HUES64 (cell line): Measurements from ENCODE around the gene FARSB.

Source experiments
- H3K27ac ChIP-seq: 2 replicates; pipeline ENCODE4 v1.7.0; 2013; ENCODE audit warnings: low read depth, low read length, inconsistent platforms
- H3K27me3 ChIP-seq: 2 replicates; pipeline ENCODE4 v1.6.1; 2013; ENCODE audit warnings: mild to moderate bottlenecking, low read length; ENCODE audit not compliant: insufficient read depth
- H3K36me3 ChIP-seq: 2 replicates; pipeline ENCODE4 v1.6.1; 2013; ENCODE audit warnings: mild to moderate bottlenecking, low read length; ENCODE audit not compliant: insufficient read depth
- H3K4me1 ChIP-seq: 2 replicates; pipeline ENCODE4 v1.6.1; 2013; ENCODE audit warnings: mild to moderate bottlenecking, low read length, moderate library complexity; ENCODE audit not compliant: insufficient read depth
- H3K4me3 ChIP-seq: 2 replicates; pipeline ENCODE4 v1.5.1; 2013; ENCODE audit warnings: mild to moderate bottlenecking, low read length, moderate library complexity
- H3K9ac ChIP-seq: 2 replicates; pipeline ENCODE4 v1.6.1; 2013; ENCODE audit warnings: mild to moderate bottlenecking, low read depth, low read length
- H3K9me3 ChIP-seq: 2 replicates; pipeline ENCODE4 v1.6.1; 2013; ENCODE audit warnings: low read depth, low read length; ENCODE audit not compliant: insufficient read depth
- WGBS: fragments of 150-250, 120-280 bp; methylation state at CpG from one replicate; pipeline ENCODE4 v1.1.7; 2013; ENCODE audit warnings: missing lambda C conversion rate; 5-methylcytosine and 5-hydroxymethylcytosine counted together

FARSB gene

DNA sequence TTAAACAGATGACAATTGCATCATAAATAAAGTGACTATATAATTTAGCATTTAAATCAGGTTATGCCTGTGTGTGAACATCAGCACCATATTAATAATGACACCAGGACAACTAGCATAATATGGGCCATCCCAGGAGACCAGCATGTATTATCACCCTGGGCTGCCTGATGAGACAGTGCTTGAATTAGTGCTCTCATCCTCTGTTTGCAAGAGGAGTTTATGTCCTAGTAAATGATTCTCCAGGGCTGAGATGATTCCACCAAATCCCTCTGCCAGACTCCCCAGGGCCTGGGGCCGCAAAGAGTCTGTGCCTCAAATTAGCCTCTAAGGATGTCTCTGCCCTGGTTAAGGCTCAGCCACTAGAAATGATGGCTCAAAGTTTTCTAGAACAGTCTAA is 133.8 kb downstream of the FARSB start:
- Histone ChIP-seq H3K9ac (no peak overlapping the region), H3K36me3 (no peaks in the 10 kb centered on the region), H3K27me3 (no peaks in the 10 kb centered on the region), H3K27ac (no peak overlapping the region), H3K9me3 (no peaks in the 10 kb centered on the region), H3K4me3 (no peak overlapping the region), H3K4me1 (peaks cover 17% of the 10 kb centered on the region)
- WGBS = 0% methylated on average over 1 of the region's 1 CpG

DNA sequence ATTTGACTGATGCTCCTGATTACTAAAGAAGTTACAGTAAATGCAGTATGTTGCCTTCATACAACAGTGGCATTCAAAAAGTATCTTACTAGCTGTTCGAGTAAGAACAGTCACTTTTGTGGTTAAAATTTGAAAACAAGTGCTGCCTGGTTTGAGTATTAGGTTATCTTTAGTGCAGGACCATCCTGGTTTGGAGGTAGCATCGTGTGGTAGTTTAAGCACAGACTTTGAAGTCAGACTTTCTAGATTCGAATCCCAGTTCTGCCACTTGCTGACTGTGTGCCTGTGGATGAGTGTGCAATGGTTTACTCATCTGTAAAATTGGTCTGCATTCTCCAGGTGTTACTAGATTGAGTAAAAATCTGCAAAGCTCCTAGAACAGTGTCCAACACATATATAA is 134.8 kb downstream of the FARSB start:
- no peaks in the 10 kb centered on the region for H3K36me3 ChIP-seq
- peaks cover 17% of the 10 kb centered on the region for H3K4me1 ChIP-seq
- WGBS = 92% methylated on average over 3 of the region's 3 CpGs
- no peak overlapping the region for H3K9ac ChIP-seq
- H3K27ac ChIP-seq = no peak overlapping the region
- no peaks in the 10 kb centered on the region for H3K27me3 ChIP-seq
- no peaks in the 10 kb centered on the region for H3K9me3 ChIP-seq
- no peak overlapping the region for H3K4me3 ChIP-seq
